HG02938 (cell line): ENCODE data around the gene TTLL12.

ENCODE experiments used
- ATAC-seq: cut with Tn5 transposase; IDR thresholded peaks from one replicate; pipeline ENCODE4 v1.9.1; 2021; ENCODE audit warnings: mild to moderate bottlenecking, moderate library complexity; ENCODE audit not compliant: unreplicated experiment

TTLL12 gene

GRCh38 chr22:43186272-43187170 is at the start of gene TTLL12:
TTLL12 (minus strand) TSS chr22:43187134; CDS start chr22:43187069, 65 bp downstream.
- no peak for ATAC-seq

DNA sequence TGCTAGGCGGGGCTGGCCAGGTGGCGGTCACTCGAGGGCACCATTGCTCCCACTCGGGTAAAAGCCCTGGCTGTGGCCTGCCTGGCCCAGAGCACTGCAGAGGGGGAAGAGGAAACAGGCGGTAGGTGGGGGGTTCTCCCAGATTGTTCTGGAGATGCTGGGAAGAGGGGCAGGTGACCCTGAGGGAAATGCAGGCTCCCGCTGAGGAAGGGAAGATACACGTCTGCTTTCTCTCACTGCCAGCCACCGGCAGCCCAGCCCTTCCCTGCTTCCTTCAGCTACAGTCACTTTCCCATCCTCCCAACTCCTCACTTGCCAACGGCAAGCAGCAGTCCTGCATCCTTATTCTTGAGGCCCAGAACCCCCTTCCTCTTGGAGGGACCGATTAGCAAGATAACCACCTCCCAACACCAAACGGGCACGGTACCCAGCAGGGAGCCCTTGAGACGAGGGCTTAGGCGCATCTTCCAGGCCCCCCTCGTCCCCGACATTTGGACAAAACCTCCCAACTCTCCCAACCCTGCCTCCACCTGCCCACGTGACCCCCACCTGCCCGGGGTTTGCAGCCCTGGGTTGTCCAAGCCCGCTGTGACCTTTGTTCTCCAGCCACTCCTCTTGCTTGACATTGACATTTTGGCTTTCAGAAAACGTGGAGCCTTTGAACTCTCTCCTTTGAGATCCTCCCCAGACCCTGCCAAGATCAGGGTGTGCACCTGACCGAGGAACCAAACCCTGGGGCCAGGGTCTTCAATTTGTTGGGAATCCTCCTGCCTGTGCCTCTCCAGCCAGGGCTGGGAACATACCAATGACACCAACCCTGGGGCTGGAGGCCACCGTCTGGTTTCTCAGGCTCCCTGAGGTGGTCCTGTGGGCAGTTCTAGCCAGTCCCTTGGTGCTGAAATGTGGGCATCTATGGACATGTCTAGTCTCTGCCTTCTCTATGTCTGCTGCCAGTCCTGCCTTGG is 48.8 kb upstream of the TTLL12 start:
- no peak for ATAC-seq

DNA sequence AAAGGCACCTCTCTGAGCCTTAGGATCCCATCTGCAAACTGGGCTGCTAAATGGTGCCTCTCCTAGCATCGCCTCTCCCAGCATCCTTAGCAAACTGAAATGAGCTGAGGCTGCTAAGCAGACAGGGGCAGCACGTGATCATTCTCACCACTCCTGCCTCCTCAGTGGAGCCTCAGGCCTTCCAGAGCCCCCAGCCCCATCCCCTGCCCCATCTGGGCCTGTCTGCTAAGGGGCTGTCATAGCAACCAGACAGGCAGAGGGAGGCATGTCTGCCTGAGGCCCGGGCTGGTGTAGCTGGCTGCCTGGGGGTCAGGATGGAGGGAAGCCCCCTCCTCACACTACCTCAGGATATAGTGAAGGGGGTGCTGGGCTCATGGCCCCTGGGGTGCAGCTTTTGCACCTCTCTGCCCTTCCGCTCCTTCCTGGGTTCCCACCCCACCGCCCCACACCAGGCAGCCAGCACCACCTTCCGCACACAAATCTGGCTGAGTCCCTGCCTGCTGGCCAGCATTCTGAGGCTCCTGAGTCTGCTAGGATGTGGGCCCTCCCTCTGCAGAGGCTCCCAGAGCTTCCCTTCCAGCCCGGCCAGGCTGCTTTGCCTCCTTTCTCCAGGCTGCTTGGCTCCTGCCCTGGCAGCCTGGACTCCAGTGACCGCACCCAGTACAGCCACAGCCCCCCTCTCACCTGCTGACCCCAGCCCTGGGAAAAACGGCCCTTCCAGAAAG is 47.5 kb upstream of the TTLL12 start:
- ATAC-seq: no peak

DNA sequence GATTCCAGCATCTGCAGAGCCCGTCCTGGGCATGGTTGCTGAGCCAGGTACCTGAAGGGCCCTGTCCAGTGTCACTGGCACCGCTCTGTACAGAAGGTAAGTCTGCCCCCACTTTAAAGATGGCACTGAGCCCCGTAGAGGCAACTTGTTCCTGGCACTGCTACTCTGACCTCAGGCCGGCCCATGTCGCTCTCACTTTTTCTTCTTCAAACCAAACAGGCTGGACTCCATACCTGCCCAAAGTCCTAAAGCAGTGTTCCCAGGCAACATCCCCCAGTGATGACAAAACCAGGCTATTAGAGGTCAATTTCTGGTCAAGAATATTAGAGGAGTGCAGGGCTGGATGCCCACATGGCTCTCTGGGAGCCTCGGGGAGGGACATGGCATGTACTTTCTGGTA is 46.6 kb upstream of the TTLL12 start:
- ATAC-seq: no peak

GRCh38 chr22:43232445-43232844 is 45.5 kb upstream of the TTLL12 start:
- ATAC-seq: no peak

DNA sequence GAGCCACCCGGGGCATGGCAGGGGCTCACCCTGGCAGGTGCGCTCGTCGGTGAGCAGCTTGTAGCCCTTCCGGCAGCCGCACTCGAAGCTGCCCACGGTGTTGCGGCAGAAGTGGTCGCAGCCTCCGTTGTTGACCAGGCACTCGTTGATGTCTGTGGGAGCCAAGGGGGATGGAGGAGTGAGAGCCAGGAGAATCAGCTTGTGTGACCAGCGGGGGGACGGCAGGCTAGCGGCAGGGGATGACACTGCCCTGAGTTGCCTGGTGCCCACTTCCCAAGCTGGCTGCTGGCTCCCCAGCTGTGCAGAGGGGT is 44.7 kb upstream of the TTLL12 start:
- ATAC-seq: no peak

DNA sequence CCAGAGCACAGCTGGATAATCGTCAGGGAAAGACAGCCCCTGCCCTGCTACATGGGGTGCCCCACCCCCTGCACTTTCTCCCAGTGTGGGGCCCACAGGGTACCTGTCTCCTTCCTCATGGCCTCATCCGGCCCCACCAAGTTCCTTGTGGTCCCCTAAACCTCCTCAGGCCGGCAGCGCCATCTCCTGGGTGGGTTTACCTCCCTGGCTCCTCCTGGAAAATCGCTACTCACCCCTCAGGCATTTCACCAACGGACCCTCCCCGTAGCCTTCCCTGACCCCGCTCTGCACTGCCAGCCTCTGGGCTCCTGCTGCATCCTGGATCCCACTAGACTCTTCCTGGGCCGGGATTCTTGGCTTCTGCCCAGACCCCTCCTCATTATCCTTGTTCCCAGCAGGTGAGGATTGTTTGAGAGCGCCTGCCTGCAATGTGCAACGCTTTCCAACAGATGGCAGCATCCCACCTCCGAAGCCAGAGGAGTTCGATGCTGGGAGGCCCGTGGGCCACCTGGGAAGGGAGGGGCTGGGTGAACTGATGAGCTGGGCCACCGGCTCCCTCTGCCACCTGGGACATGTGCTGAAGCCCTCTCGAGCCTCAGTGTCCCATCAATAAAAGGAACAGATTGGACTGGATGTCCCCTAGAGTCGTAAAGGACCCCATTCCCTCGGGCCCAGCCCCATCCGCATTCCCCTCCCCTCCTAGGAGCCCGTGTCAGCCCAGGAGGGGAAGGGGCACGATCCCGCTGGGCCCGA is 44.2 kb upstream of the TTLL12 start:
- no peak for ATAC-seq

- no peak for ATAC-seq
These were observed 43.6 kb upstream of the TTLL12 start for GRCh38 chr22:43230571-43230970.

- ATAC-seq: no peak
These were observed 41.9 kb upstream of the TTLL12 start for GRCh38 chr22:43228863-43229262.

GRCh38 chr22:43228330-43228729 is 41.4 kb upstream of the TTLL12 start:
- ATAC-seq: no peak

DNA sequence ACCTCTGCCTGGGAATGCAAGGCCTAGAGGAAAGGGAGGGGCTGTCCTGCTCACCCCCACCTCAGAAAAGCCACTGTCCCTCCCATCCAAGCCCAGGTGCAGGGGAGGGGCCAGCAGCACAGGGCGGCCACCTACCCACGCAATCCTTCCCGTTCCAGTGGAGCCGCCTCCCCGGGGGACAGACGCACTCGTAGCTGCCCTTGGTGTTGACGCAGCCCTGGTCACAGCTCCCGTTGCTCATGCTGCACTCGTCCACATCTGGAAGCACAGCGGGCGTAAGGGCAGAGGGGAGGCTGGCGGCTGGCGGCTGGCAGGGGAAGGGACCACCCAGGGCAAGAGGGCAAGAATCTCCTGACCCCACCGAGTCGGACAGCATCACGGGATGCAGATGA is 40.3 kb upstream of the TTLL12 start:
- no peak for ATAC-seq

GRCh38 chr22:43226377-43227238 is 39.7 kb upstream of the TTLL12 start:
- no peak for ATAC-seq

DNA sequence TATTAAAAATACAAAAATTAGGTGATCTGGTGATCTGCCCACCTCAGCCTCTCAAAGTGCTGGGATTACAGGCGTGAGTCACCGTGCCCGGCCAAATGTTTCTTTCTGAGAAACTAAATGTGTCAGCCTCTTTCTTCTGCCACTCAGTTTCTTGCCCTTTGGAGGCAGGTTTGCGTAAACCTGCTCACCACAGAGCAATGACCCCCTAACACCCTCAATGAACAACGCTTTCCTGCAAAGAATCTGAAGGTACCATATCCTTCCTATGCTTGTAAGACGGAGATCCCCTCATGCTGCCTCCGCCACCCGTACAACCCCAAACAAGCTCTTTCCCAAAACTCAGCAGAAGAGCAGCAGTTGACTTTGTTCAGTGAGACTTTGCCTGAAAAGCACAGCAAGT is 38.7 kb upstream of the TTLL12 start:
- ATAC-seq: no peak

DNA sequence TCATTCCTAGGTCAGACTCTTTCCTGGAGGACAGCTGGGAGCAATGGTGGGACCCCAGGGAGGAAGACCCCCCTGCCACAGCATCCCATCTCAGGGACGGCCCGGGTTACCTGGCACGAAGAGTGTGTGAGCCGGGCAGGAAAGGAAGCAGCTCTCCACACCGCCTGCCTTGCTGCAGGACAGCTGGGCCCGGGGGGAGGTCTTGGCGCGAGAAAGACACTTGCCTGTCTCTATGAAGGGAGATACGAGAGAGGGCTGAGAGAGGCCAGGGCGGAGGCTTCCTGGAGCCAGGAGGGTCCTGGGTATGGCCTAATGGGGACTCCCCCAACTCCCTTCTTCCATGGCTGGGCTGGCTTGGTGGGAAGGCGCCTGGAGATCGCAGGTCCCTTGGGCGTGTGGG is 36.1 kb upstream of the TTLL12 start:
- ATAC-seq: no peak

DNA sequence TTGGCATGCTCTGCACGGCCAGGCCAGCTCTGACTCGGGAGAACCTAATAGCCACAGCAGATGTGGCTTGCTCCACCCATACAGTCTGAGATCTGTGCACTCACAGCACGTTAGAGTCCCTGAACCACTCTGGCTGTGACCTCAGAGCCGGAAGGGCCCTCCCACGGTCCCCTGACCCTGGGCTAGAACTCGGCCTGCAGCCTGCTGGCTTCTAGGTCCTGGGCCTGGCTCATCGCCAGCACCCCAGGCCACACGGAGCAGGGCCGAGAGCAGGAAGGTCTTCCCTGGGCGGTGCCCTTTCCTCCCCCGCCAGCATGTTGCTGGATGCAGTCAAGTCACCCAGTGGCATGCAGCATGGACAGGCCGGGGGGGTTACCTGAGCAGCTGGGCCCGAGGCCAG is 35.3 kb upstream of the TTLL12 start:
- ATAC-seq: no peak

GRCh38 chr22:43220625-43221380 is 33.9 kb upstream of the TTLL12 start:
- ATAC-seq: no peak

DNA sequence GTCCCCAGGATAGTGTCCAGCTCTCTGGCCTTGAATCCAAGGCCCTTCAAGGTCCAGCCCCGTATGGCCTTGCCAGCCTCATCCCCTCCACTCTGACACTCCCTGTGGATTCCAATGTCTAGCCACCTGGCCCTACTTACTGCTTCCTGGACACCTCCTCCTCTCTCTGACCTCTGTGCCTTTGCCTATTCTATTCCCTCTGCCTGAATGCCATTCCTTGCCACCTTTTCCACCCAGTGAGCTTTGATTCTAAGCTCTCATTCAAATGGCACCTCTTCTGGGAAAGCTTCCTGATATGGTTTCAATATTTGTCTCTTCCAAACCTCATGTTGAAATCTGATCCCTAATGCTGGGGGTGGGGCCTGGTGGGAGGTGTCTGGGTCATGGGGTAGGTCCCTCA is 31.9 kb upstream of the TTLL12 start:
- ATAC-seq: no peak

- ATAC-seq: no peak
These were observed 30.5 kb upstream of the TTLL12 start for GRCh38 chr22:43217285-43218030.
